Gastroesophageal sphincter (tissue), 3 donors: ENCODE data around the gene CHST15.

Experiments used
- POLR2A ChIP-seq, 2 donors: fragments of 450-650 bp; IDR thresholded peaks; one replicate each; pipeline ENCODE4 v1.6.1; 2017; ENCODE audit warnings: antibody characterized with exemption in 2 of 2, mild to moderate bottlenecking in 2 of 2, moderate library complexity in 1 of 2
- TF ChIP-seq, protein P1 (sequence below), 4 experiments: fragments of 200-600 bp in 2 of 4; fragments of 450-650 bp in 2 of 4; sonication (generic) in 1 of 4; IDR thresholded peaks; one replicate each; pipeline ENCODE4 v1.5.1; 2017 to 2019; ENCODE audit warnings: antibody characterized with exemption in 4 of 4, mild to moderate bottlenecking in 2 of 4, moderate library complexity in 2 of 4

DNA sequence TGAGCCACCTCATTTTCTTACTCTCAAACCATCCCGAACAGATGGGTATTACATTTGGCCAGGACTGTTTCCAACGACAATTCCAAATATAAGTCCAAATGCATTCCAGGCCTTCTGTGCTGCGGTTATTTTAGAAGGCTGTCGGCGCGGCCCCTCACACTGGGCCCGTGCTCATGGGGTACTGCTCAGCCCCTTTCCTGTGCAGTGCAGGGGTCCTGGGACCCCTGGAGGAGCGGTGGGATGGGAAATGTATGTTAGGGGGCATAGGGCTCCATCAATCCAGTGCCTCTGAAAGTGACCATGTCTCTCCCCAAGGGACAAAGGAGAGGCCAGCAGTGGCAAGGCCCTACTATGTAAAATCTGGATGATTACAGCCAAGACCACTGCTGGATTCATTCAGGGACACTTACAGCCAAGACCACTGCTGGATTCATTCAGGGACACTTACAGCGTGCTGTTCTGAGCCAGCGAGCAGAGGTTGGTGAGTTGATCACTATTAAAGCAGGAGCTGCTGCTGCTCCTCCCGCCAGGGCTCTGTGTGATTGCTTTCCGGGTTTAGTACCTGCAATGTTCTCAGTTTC lies 66.3 kb downstream of the CHST15 start:
- no peak for TF ChIP-seq POLR2A (IDR thresholded peaks at IDR 0.05)
- TF ChIP-seq, protein P1, sequence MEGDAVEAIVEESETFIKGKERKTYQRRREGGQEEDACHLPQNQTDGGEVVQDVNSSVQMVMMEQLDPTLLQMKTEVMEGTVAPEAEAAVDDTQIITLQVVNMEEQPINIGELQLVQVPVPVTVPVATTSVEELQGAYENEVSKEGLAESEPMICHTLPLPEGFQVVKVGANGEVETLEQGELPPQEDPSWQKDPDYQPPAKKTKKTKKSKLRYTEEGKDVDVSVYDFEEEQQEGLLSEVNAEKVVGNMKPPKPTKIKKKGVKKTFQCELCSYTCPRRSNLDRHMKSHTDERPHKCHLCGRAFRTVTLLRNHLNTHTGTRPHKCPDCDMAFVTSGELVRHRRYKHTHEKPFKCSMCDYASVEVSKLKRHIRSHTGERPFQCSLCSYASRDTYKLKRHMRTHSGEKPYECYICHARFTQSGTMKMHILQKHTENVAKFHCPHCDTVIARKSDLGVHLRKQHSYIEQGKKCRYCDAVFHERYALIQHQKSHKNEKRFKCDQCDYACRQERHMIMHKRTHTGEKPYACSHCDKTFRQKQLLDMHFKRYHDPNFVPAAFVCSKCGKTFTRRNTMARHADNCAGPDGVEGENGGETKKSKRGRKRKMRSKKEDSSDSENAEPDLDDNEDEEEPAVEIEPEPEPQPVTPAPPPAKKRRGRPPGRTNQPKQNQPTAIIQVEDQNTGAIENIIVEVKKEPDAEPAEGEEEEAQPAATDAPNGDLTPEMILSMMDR (IDR thresholded peaks at IDR 0.05): no peak
